ENCODE measurements around the gene SPATA12.

The SPATA12 gene

DNA sequence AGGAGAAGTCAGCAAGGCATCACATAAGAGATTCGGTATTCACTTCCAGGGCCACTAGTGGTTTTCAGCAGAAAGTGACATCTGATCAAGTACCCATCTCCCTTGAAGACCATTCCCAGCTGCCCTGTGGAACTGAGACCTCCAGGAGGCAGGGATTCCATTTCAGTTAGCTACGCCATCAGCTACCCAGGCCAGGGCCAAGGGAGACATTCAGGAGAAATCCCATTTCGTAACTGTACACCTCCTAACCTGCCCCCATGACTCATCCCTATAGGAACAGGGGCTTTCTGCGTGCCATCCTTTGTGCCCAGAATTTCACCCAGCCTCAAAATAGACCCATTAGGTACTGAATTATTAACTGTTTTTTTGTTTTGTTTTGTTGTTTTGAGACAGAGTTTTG lies 24.7 kb downstream of the SPATA12 start:
- DNase-seq: no peak

DNA sequence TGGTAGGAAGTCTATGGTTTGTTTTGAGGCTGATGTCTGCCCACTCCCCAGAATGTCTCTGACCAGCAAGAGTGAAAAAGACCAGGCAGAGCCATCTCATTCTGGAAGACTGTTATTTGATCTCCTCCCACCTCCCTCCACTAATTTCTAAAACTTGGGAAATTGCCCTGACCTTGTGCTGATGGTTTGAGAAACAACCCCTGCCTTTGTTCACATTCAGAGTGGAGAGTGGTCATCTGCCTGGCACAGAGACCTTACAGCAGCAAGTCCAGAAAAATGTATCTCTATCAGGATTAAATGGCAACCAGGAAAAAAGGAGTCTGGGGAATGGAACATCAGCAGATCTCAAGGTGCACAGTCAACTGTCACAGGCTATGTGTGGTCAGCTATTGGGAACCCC lies 25.7 kb downstream of the SPATA12 start:
- no peak for DNase-seq

DNA sequence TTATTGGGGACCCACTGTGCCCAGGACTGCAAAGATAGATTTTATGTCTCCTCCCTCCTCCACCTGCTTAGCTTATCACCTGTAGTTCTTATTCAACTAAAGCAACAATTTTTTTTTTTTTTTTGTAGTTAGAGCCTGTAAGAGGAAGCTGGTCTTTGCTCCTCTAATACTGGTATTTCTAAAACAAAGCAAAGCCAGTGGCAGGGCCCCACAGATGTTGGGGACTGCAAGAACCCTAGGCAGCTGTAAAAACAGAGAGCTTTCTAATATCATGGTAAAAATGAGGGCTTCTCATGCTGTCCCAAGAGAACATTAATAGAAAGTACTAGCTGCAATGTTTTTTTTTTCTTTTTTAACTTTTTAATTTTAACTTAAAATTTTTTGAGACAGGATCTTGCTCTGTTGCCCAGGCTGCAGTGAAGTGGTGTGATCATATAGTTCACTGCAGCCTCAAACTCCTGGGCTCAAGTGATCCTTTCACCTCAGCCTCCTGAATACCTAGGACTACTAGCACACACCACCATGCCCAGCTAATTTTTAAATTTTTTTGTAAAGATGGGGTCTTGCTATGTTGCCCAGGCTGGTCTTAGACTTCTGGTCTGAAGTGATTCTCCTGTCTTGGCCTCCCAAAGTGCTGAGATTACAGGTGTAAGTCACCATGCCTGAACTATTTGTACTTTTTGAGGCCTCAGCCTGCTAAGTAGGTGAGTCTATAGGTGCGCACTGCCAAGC lies 27.1 kb downstream of the SPATA12 start:
- DNase-seq: no peak

DNA sequence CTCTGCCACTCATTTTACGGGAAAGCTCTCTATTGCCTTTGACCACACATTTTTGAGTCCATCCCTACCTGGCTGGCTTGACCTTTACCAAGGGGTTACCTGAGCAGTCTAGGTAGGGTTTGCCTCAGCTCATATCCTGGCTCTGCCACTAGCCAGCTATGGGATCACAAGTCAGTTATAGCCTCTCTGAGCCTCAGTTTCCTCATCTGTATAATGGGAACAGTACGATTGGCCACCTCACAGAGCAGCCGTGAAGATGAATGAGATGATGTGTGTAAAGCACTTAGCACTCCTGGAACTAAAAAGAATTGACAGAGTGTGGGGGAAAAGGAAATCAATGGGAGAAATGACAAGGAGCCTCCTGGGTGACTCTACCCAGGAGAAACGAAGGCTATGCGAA lies 28.0 kb downstream of the SPATA12 start:
- no peak for DNase-seq

DNA sequence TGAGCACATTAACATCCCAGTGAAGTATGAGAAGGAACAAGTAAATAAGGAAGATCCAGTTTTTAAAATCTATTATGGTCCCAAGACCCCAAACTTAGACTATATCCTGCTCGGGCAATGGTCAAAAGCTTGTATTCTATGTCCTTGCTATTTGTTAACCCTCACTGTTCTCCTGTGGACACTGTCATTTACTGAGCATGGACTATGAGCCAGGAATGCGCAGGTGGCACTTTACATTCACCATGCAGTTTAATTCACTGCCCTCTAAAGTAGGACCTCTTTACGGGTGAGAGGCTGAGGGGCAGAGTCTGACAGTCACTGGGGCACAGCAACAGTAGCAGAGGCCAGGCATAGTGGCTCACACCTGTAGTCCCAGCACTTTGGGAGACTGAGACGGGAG lies 28.6 kb downstream of the SPATA12 start:
- no peak for DNase-seq

DNA sequence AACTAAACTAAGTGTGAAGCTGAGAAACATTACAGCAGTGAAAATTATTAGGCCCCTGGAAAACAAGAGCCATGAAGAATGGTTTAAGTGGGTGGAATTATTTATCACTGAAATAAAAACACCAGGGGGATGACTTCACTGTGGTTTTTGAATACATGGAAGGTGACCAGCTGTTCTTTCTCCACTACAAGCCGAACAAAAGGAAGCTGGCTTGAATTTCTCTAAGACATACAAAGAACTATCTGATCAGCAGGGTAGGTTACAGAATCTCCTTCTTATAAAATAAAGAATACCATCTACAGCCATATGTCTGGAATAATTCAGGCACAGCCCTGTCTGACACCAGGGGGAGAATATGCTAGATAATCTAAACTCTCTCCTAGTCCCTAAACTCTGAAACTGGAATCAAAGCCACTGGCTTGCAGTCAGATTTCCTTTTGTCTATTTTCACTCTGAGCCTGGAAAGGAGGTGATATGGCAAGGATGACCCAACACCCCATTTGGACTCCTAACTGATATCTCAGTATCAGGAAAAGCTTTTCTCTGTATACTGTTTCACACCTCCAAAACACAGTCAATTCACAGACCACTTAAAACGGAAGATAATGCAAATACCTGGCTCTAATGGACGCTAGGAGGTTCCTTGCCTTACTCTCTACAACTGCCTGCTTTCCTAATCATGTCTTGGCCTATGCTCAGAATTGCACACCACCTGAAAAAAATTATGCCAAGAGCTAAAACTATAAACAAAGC lies 31.2 kb downstream of the SPATA12 start:
- DNase-seq: no peak

DNA sequence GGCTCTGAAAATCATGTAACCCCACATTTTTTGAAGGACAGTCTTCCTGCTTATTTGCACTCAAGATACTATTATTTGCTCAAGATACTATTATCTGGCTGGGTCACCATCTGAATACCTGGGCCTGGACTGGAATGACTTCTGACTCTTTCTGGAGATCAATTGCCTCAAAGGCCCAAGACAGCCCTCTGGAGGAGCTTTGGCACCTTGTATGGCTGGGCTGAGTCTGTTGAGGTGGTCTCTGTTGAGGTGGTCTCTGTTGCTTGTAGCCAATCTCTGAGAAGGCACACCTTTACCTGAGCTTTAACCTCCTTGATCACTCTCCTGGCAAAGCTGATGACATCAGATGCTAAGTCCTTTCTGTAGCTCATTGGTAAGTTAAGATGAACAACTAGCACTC lies 33.0 kb downstream of the SPATA12 start:
- DNase-seq: no peak

DNA sequence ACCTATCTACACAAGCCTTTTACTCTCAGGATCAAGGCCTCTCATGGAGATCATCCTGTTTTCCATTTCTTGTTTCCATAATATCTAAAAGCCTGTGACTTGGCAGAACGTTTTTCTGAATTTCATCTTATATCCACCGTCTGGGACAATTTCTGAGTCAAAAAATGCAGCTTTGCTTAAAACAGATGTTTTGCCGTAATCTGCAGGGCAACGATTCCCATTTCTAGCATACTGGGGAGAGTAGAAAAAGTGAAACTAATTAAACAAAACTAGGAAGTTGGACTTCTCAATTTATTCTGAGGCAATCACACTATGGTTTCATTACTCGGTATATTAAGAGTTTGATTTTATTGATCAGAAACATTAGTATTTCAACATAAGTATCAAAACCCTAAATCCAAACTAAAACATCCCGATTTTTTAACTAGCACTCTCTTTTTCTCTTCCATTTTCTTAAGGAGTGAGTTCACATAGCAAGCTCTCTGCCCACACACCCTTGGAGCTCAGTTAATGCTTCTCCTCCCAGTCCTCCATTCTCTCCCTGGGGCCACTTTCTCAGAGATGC lies 33.6 kb downstream of the SPATA12 start:
- no peak for DNase-seq

DNA sequence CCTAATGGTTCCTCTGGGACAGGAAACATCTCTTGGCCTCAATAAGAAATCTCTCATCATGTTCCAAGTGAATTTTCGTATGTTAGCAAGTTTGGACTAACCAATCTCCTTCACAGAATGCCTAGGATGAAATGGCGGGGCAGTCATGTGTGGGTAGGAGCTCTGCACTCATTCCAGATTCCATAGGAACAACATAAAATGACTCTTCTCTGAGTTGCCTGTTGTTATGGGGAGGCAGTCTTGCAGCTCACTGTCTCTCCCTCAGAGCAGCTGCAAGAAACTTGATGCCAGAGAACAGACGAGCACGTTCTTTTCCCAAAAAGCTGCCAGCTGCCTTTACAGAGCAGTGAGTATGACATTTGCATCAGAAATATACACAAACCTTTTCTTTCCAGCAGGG lies 34.1 kb downstream of the SPATA12 start:
- DNase-seq: no peak

DNA sequence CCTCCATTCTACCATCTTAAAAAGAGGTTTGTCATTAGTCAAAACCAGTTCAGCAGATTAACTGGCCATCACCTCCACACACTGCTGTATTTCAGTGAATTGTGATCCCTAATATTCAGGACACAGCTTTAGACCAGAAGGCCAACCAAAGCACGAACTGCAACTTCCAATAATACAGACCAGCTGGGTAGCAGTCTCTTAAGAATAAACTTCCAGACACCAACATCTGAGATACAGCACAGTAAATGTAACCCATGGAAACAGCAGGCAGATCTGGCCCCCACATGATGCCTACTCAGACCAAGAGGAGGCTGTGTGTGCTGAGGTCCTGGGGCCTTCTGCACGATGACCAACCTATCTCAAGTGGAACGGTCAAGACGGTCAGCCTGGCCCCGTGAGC lies 34.9 kb downstream of the SPATA12 start:
- no peak for DNase-seq

DNA sequence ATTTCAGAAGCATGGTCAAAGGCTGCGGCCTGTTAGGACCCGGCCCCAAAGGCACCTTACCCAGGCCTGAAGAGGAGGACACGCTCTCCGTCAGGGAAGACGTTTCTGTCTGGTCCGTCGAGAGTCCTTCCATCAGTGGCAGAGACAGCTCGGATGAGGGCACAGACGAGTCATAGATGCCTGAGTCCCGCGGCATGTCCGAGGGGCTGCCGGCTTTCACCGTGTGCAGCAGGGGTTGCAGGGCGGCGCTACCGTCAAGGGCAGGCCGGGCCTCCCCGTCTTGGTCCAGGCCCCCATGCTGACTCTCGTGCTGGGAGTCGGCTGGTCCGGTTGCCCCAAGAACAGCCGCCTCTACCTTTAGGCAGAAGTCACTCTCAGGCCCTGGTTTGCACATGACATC lies 37.1 kb downstream of the SPATA12 start:
- no peak for DNase-seq

DNA sequence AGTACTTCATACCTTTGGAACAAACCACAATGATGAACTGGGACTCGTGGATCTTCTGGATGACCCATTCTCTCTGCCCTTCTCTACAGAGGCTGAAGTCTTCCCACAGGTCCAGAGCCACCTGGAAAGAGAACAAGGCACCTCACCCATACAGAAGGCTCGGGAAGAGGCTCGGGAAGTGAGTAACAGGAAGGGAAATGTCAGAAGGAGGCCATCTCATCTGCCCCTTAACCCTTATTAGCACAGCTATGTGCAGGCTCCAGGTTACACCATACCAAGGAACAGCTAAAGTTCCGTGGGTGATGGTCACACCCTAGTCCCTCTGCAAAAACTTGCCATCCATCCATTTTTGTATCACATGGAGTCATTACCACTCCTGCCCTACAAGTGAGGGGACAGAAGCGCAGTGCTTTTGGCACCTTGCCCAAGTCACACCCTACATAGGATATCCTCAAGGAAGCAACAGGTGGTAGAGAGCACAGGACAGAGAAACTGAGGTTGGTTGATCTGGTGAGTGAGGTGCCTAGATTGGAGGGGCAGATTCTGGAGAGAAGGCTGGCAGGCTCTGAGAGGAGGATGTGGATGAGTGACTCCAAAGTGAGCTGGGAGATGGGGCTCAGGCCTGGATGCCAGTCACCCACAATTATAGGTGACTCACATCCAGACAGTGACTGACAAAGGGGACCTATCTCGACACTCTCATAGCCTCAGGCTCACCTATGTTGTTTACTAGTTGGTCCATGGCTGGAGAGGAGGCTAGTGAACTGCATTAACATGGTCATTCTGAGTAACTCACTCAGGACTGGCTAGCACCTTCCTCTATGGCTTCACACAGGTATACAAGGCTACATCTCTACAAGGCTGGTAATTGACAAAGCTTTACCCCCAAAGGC lies 38.2 kb downstream of the SPATA12 start:
- no peak for DNase-seq

DNA sequence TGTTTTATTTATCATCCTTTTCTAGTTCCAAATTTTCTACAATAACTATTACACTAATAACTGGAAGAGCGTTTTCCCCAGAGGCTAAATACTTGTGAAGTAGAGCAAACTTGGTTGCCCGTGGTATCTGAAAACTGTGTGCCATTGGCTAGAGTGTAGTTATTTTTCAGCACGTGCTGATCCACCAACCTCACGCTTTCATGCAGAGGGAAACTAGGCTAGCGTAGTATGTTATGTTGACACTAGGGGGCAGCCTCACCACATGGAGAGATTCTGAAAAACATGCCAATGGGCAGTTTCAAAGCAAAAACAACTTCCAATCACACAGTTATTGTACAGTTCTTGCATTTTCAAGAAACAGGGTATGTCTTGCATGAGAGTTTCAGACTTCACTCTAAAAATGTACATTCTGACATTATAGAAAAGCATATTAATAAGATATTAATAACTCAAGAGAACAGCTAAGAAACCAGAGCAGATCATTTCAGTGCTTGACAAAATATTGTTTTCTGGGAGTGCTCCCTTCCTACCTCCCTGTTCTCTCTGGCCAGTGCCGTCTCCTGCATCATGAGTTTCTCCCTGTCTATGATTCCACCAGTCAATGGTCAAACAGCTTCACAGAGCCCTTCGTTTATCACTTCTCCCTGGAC lies 39.7 kb downstream of the SPATA12 start:
- DNase-seq: peak; percentile 37

DNA sequence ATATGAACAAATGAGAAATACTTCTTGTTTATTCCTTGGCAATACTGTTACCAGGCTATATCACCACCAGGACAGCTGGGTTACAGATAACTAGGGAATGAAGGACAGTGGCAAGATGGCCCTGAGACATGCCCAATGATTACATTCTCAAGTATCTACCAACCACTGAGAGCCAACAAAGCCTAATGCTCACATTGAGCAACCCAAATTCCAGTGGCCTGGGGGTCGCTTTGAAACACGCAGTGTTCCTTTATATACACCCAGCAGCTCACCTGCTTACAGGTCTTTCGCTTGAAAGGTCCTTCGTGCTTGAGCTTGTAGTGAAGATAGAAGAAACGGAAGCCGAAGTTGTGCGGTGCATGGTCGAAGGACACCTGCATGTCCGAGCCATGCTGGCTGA lies 45.1 kb downstream of the SPATA12 start:
- DNase-seq: no peak

DNA sequence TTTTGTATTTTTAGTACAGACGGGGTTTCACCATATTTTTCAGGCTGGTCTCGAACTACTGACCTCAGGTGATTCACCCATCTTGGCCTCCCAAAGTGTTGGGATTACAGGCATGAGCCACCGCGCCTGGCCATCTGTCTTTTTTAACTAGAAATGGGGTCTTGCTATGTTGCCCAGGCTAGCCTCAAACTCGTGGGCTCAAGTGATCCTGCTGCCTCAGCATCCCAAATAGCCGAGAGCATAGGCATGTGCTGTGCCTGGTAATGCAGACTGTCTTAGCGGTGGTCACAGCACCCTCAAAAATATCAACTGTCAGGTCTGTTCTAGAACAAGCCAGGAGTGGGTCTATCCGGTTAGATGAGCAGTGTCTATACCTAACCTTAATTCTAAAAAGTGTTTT lies 48.2 kb downstream of the SPATA12 start:
- DNase-seq: no peak

DNA sequence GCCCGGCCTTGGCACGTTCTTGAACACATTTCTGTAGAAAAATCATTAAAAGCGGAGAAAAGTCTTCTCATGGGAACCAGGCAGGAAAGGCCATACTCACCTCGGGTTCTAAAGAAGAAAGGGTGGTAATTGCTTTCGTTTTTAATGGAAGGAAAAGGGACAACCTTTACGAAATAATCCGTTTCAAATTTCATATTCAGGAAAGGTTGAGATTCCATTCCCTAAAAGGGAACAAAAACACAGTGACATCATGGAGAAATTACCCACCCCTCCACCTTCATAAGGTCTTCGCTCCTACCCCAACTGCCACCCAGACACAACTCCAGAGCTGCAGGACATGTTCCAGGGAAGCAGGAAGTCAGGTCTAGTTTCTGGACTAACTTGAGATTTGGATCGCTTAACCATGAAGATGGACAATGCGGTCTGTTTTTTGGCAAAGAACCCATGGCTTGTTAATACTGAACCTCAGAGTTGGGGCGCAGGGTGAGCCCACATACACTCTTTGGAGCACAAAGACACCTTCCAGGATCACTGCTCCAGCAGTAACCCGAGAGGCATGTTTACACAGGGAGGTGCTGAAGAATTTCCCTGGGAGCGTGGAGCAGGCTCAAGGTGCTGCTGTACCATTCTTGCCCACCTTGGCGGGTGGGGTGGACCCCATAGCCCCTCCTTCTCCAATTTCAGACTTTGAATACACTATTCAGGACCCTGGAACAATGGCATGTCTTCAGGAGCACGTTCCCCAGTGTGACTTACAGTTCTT lies 49.2 kb downstream of the SPATA12 start:
- no peak for DNase-seq

DNA sequence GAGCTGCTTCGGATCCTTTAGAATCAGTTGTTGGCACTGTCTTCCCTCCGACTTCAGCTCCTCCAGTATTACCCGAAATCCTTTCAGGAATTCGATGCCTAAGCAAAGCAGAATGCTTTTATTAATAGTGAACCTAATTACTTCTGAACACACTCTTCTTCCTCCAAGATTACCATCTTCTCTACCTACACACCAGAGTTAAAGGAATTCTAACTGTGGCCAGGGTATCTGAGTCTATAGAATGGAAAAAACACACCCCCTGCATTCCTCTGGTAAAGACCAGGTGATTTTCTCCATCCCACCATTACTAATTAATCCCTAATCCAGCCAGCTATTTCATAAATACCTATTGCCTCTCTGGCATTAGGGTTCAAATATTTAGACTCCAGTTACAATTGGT lies 49.8 kb downstream of the SPATA12 start:
- DNase-seq: no peak

DNA sequence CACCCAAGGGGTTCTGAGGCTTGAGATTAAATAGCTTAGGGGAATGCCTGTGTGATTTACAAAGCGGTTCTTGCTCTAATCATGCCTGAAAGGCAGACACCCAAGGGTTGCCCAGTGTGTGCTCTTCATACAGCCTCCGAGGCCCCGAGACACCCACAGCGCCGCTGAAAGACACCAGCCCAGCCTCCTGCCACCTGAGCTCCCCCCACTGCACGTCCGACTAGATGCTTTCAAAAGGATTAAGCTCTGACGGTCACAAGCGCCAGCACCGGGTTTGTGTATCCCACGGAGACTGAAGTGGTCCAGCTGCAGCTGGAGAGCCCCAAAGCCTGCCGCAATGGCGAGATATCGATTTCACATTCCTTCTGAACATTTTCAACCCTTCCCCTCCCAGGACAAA lies 50.3 kb downstream of the SPATA12 start:
- DNase-seq: peak; percentile 63

DNA sequence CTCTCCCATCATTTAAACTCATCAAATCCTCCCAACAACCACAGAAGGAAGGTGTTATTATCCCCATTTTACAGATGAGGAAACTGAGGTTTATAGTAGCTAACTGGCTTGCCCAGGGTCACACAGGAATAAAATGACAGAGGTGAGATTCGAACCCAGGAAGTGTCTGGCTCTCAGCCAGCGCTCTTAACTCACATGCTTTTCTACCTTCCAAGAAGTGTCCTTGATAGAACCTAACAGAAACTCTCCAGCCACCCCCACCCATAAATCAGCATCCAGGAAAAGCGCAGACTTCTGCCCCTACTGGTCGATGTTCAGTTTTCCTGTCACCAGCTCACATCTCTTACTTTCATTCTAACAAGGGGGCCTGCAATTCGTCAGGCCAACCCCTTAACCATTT lies 51.7 kb downstream of the SPATA12 start:
- no peak for DNase-seq

DNA sequence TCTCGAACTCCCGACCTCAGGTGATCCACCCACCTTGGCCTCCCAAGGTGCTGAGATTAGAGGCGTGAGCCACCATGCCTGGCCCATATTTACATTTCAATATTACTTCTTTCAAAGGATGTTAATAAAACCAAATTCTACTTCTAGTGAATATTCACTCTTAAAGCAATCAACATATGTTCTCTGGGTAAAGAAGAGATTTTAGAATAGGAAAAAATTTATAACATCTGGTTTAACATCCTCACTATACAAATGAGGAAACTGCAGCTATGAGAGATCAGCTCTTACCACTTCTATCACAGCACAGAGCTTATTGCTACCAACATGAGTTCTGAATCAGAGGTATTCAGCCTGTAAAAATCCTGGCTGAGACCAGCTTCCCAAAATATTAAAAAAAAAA lies 56.0 kb downstream of the SPATA12 start:
- DNase-seq: no peak

DNA sequence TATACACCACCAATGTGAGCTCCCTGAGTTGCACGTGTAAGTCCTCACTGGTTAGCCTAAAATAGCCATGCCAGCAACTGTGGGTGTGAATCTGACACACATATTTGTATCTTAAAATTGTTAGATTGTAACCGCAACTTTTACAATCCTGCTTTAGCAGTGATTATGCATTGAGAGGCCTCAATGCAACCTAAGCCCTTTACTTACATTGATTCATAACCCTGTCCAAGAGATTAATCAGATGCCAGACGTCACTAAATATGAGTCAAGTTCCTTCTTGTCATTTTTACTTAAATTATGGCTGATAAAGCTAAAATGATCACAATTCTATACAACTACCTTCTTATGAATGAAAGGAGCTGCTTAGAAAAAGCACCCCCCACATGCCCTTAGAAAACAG lies 57.8 kb downstream of the SPATA12 start:
- no peak for DNase-seq

DNA sequence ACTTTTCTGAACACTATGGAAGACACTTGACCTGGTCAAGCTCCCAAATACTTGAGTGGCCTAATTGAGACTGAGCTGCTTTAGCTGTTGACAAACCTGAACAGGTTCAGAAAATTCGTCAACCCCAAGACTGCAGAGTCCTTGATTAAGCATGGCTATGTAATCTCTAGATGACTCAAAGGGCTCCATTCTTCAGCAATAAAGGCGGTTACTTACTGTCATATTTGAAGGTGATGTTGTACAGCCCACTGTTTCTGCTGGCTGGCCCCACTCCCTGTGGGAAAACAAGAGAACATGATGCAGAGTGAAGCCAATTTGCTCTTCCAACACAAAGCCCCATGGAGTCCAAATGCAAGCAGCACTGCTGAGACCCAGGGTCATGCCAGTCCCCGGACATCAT lies 59.6 kb downstream of the SPATA12 start:
- DNase-seq: no peak

Data from SHP77 treated with DMSO at 0.1 percent for 48 hours (cell line).